Fibroblast of peridontal ligament (primary cell): ENCODE data around the gene SOAT1.
"Not testable (repeated sequence)": the region's sequence is repeated elsewhere in the genome, so short reads cannot be mapped to it uniquely, and the experiment has no call there.

Source experiments
- DNase-seq: peaks from one replicate; pipeline ENCODE4 v3.0.0-alpha.2; 2010; ENCODE audit errors: extremely low read depth

Gene SOAT1

DNA sequence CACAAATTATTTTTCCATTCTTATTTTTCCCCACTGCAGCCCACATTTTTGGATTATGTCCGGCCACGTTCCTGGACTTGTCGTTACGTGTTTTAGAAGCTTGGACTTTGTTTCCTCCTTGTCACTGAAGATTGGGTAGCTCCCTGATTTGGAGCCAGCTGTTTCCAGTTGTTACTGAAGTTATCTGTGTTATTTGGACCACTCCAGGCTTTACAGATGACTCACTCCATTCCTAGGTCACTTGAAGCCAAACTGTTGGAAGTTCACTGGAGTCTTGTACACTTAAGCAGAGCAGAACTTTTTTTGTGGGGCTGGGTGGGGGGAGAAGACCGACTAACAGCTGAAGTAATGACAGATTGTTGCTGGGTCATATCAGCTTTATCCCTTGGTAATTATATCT is 59.9 kb downstream of the SOAT1 start:
- peak; percentile 91 for DNase-seq

DNA sequence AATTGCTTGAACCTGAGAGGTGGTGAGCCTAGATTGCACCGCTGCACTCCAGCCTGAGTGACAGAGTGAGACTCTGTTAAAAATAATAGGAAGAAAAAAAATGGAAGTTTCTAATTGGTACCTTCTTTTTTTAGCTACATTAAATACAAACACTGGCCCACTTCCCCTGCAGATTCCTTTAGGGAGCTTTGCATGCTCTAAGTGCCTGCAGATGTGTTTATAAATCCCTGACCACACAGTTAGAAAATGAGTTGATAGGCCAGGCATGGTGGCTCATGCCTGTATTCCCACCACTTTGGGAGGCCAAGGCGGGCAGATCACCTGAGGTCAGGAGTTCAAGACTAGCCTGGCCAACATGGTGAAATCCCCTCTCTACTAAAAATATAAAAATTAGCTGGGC is 68.0 kb downstream of the SOAT1 start:
- DNase-seq, result peak; percentile 90

DNA sequence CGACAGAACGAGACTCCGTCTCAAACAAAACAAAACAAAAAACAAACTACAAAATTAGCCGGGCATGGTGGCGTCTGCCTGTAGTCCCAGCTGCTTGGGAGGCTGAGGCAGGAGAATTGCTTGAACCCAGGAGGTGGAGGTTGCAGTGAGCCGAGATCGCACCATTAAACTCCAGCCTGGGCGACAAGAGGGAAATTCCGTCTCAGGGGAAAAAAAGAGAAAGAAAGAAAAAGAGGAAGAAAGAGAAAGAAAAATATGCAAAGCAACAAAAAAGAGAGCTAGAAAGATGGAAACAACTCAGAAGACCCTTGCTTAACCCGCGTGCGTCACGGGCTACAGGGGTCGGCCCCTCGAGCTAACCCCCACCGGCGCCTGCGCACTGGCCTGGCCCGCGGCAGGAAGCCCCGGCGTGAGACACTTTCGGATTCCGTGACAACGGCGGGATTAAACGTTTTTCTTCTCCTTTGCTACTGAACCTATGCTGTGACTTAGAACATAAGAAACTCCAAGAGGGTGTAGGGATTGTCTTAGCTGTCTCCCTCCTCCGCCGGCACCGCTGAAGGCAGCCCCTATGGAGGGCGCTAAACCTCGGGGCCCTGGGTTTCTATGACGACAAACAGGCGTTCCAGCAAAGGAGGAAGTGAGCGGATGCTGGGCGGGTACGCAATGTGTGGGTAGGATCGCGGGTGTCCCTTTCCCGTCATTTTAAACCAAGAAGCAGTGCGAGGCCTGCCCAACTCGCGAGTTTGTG is 71.9 kb downstream of the SOAT1 start, which contains the start of gene AXDND1:
Gene AXDND1 (plus strand): TSS at position 630 of the 751 bp plus-strand sequence. CDS start 539 bp downstream, outside the sequence.
- DNase-seq, result peak; percentile 90

DNA sequence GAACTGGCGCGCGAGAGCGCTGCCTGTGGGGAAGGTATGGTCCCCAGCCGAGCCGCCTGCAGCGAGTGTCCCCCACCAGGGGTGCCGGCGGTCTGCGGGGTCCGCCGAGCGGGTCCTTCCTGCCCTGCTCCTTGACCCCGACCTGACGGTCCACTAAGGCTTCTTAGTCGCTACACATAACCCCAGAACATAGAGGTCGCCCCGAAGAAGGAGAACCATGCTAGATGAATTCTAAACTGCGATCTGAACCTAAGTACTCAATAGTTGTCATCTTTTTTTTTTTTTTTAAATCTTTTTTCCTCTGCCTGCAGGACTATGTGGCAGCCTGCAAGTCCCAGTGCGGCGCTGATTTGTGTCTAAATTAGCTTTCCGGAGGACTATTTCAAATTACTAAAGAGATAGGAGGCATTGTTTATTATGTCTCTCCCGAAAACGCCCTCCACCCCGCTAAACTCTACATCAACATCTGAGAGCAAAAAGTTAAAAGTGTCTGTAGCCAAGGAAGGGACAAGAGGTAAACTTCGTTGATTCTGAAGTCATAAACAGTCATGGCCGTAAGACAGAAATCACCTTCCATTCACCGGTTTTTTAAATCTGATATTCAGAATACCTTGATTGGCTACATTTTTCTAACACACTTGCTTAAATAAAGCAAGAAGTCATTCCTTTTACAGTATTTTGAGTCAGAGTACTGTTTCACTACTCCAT is 72.7 kb downstream of the SOAT1 start:
- peak; percentile 34 for DNase-seq

DNA sequence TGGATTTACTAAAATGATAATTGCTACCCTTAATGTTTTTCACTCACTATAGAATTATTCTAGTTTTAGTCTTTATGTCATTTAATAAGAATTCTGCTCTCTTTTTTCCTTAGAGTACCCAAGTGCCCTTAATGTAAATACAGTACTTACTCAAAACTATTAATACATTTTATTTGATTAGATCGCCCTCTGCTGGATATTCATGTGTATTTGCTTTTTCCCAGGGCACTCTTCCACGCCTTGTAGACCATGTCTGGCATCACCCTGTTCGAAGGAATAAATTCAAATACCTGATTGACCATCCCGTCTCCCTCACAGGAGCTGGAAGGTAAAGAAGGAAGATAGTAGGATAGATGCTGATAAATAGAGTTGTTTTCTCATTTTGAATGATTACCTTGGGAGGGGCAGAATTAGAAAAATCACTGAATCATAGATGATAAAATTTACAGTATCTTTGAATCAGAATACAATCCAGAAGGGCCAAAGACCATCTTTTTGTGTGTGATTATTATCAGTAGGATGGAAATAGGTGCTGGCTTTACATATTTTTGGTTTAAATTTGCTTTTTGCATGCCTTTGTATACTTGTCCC is 76.2 kb downstream of the SOAT1 start:
- DNase-seq, result peak; percentile 89

DNA sequence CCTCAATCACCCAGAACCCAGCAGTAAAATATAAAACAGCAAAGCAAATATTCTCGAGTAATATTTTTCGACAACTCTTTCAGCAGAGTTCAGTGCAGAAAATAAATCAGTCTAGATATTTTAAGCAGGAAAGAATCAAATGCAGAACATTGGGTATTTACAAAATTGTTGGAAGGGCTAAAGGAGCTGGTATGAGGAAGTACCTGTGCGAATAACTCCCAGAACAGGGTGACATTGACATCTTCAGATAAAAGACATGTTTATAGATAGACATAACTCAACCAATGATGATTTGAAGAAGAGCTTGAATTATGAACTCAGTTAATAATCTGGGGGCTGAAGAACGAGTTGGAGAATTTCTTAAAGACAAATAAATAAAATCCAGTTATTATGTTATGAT is 78.6 kb downstream of the SOAT1 start:
- DNase-seq, result no peak

DNA sequence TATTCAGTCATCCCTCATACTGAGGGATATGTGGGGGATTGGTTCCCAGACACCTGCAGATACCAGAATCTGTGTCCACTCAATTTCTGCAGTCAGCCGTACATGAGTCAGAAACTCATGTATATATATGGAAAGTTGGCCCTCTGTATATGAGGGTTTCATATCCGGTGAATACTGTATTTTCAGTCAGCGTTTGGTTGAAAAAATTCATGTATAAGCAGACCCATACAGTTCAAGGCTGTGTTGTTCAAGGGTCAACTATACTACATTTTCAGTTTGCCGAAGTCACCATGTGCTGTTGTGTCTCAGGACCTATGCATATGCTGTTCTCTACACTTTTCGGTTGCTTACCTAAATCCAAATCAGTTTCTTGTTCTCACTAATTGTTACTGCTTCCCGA is 82.6 kb downstream of the SOAT1 start:
- no peak for DNase-seq

DNA sequence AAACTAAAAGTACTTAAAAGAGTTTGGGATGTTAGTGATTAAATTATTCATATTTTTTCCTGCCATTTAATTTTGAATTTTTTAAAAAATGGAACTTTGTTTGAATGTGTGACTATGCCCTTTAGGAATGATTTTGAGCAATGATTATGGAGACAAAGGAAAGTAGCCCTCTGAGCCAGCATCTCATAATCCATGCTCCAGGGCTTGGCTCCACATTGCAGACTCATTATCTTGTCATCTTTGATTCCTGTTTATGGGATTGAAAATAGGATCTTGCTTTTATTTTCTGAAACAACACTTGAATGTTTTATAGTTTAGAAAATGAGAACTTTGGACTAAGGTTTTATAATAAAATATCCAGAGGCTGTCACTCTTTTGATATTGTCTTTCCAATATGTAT is 86.7 kb downstream of the SOAT1 start:
- no peak for DNase-seq

DNA sequence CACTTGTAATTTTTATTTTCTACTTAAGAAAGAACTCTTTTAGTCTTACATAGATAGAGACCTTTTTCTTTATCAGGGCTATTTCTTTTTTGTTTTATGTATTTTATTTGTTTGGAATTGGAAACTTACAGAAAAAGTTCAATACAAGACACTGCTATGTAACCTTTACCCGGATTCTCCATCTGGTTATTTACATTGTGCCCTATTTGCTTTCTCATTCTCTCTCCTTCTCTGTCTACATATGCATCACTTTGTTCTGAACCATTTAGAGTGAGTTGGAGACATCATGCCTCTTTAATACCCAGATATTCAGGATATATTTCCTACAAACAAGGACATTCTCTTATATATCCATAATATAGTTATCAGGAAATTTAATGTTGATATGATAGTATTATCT is 90.4 kb downstream of the SOAT1 start:
- no peak for DNase-seq

DNA sequence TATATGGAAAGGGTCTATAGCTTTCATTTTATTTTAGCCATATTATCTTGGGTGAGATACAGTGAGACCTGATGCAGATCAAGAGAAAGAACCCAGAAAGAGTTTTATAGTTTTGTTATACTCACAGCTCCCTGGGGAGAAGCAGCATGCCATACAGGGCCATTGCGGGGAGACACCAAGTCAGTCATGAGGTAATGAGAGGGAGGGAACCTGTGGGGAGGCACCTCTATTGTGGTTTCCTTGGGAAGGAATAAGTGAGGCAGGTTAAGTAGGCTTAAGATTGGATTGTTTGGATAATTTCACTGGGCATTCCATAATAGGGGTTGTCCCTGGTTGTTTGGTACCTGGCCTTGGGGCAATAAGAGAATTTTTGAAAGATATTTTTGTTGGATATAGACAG is 91.9 kb downstream of the SOAT1 start:
- DNase-seq, result no peak

DNA sequence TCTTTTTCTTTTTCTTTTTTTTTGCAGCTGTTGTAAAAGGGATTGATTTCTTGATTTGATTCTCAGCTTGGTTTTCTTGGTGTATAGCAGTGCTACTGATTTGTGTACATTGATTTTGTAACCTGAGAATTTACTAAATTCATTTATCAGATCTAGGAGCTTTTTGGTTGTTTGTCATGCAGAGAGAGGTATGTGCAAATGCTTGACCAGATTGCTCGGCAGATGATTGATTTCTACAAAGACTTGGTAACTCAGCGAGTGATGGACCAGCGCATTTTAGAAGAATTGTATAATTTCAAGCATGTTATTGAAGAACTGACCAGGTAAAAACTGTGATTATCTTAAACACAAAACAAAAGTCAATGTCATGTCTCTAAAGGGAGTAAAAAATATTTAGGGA is 100.1 kb downstream of the SOAT1 start:
- no peak for DNase-seq

DNA sequence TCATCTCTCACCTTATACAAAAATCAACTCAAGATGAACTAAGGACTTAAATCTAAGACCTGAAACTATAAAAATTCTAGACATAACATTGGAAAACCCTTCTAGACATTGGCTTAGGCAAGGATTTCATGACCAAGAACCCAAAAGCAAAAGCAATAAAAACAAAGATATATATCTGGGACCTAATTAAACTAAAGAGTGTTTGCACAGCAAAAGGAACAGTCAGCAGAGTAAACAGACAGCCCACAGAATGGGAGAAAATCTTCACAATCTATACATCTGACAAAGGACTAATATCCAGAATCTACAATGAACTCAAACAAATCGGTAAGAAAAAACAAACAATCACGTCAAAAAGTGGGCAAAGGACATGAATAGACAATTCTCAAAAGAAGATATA is 105.8 kb downstream of the SOAT1 start:
- not testable (repeated sequence) for DNase-seq
